ENCODE results near the gene SRI. TPM values are rescaled to one million over a fixed set of nuclear protein-coding genes. Genes with fewer than 3 reads are reported as not detected.

Gene SRI
- total RNA-seq, 4 donors from 2014 or later: 44.5 to 76.6 (median 62.6) TPM

- H3K27ac ChIP-seq: no peak overlapping the region
- intact Hi-C loops (cut with DNase I): no loop called here
- no peak for DNase-seq
- peaks cover 0 to 9% (median 0%) of the 10 kb centered on the region in 3 donors for H3K9me3 ChIP-seq
- 41 to 62% methylated on average over 1 of the region's 1 CpG for WGBS, 2 donors
- H3K4me1 ChIP-seq: no peaks in the 10 kb centered on the region
- TF ChIP-seq POLR2A (IDR thresholded peaks at IDR 0.05): no peak
- TF ChIP-seq, protein P1, sequence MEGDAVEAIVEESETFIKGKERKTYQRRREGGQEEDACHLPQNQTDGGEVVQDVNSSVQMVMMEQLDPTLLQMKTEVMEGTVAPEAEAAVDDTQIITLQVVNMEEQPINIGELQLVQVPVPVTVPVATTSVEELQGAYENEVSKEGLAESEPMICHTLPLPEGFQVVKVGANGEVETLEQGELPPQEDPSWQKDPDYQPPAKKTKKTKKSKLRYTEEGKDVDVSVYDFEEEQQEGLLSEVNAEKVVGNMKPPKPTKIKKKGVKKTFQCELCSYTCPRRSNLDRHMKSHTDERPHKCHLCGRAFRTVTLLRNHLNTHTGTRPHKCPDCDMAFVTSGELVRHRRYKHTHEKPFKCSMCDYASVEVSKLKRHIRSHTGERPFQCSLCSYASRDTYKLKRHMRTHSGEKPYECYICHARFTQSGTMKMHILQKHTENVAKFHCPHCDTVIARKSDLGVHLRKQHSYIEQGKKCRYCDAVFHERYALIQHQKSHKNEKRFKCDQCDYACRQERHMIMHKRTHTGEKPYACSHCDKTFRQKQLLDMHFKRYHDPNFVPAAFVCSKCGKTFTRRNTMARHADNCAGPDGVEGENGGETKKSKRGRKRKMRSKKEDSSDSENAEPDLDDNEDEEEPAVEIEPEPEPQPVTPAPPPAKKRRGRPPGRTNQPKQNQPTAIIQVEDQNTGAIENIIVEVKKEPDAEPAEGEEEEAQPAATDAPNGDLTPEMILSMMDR (IDR thresholded peaks at IDR 0.05): no peak
- no peaks in the 10 kb centered on the region for H3K36me3 ChIP-seq
- no peaks in the 10 kb centered on the region for H3K27me3 ChIP-seq
- H3K4me3 ChIP-seq: no peak overlapping the region
These were observed 63.5 kb downstream of the SRI start for GRCh38 chr7:88156356-88156755.

GRCh38 chr7:88155756-88156155 is 64.1 kb downstream of the SRI start:
- WGBS, 2 donors: 81 to 85% methylated on average over 4 of the region's 4 CpGs
- no peak for DNase-seq
- no peaks in the 10 kb centered on the region for H3K4me1 ChIP-seq
- H3K9me3 ChIP-seq: peaks cover 0 to 9% (median 0%) of the 10 kb centered on the region in 3 donors
- no peaks in the 10 kb centered on the region for H3K27me3 ChIP-seq
- H3K4me3 ChIP-seq: no peak overlapping the region
- TF ChIP-seq POLR2A (IDR thresholded peaks at IDR 0.05): no peak
- TF ChIP-seq, protein P1 (IDR thresholded peaks at IDR 0.05): no peak
- no peak overlapping the region for H3K27ac ChIP-seq
- no peaks in the 10 kb centered on the region for H3K36me3 ChIP-seq
- intact Hi-C loops (cut with DNase I): no loop called here

Other genes with a start within 250 kb of the SRI start
- gene STEAP4, start 86.9 kb upstream of the SRI start, total RNA-seq: 10 to 100 TPM in 3 of 4 donors, 1 to 10 TPM in 1; 6.3 to 50.5 (median 24.2) TPM

Measured in esophagus squamous epithelium (tissue), 5 donors.